Measurements from ENCODE around the gene PLN.

GRCh38 chr6:118606268-118606667, 58.2 kb downstream of the PLN start:
- TF ChIP-seq CTCF (tag by site-specific recombination; IDR thresholded peaks at IDR 0.05) (no peak), ZNF837 (tag by site-specific recombination; IDR thresholded peaks at IDR 0.05) (no peak), ZNF133 (tag by site-specific recombination; IDR thresholded peaks at IDR 0.05) (no peak), MYNN (tag by site-specific recombination; IDR thresholded peaks at IDR 0.05; ENCODE audit: borderline replicate concordance) (no peak), ZNF132 (tag by site-specific recombination; IDR thresholded peaks at IDR 0.05; ENCODE audit: borderline replicate concordance) (no peak), EGR2 (tag by site-specific recombination; IDR thresholded peaks at IDR 0.05; ENCODE audit: low read depth) (no peak), ZBTB7A (tag by site-specific recombination; IDR thresholded peaks at IDR 0.05; ENCODE audit: low read depth) (no peak), ZNF530 (tag by site-specific recombination; IDR thresholded peaks at IDR 0.05; ENCODE audit: low read depth) (no peak), YY1 (tag by site-specific recombination; IDR thresholded peaks at IDR 0.05) (no peak), MZF1 (tag by site-specific recombination; IDR thresholded peaks at IDR 0.05; ENCODE audit: borderline replicate concordance) (no peak)
